Astrocyte of the cerebellum (primary cell): Measurements from ENCODE around the gene CCDC192.

Experiments used
- DNase-seq: peaks from one replicate; pipeline ENCODE4 v3.0.0-alpha.2; 2011; ENCODE audit warnings: low read depth
- H3K4me3 ChIP-seq: 2 replicates; pipeline ENCODE4 v1.5.1; 2011; ENCODE audit warnings: mild to moderate bottlenecking, low read depth, low read length, moderate library complexity
- CTCF ChIP-seq: IDR thresholded peaks from 2 replicates; pipeline ENCODE4 v1.5.1; 2012; ENCODE audit warnings: low read length, low read depth, moderate library complexity, mild to moderate bottlenecking; ENCODE audit errors: missing control alignments
- in situ Hi-C: cut with HindIII; loops from 2 replicates; pipeline ENCODE4 v1.10.0; 2017; ENCODE audit warnings: low sequenced_read_pairs

The CCDC192 gene

GRCh38 chr5:127812570-127812969, 109.4 kb downstream of the CCDC192 start:
- DNase-seq = no peak
- in situ Hi-C loops = no loop called here
- H3K4me3 ChIP-seq = no peak overlapping the region
- no peak for TF ChIP-seq CTCF

GRCh38 chr5:127813633-127814587, 110.7 kb downstream of the CCDC192 start:
- in situ Hi-C loops = no loop called here
- no peak overlapping the region for H3K4me3 ChIP-seq
- no peak for TF ChIP-seq CTCF
- DNase-seq = peak; percentile 59

GRCh38 chr5:127814588-127814973, 111.4 kb downstream of the CCDC192 start:
- no peak overlapping the region for H3K4me3 ChIP-seq
- TF ChIP-seq CTCF = no peak
- in situ Hi-C loops = no loop called here
- no peak for DNase-seq

- peak; percentile 18 for DNase-seq
- in situ Hi-C loops = no loop called here
- TF ChIP-seq CTCF = no peak
- no peak overlapping the region for H3K4me3 ChIP-seq
Measured at GRCh38 chr5:127820910-127821553, 117.8 kb downstream of the CCDC192 start.

- in situ Hi-C loops = no loop called here
- TF ChIP-seq CTCF = no peak
- DNase-seq = no peak
- no peak overlapping the region for H3K4me3 ChIP-seq
Measured at GRCh38 chr5:127821896-127822295, 118.7 kb downstream of the CCDC192 start.

DNA sequence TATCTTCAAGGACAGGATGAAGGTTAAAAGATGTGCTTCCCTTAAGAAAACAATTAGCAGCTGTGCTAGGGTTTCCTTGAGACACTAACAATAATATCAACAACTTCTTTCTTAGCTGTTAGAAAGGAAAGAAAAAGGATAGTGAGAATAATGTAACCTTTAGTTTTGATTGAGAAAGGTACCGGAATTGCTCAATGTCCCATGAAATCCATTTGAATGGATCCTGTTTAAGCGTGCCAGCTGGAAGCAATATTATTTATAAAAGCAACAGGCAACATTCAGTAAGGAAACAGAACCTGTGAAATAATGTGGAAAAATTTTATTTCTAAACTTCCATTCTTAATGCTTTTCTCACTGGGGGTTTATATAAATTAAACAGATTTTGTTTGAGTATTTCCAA, 120.9 kb downstream of the CCDC192 start:
- in situ Hi-C loops = no loop called here
- TF ChIP-seq CTCF = no peak
- no peak overlapping the region for H3K4me3 ChIP-seq
- DNase-seq = peak; percentile 40
